Type B pancreatic cell (in vitro differentiated cells): ENCODE results near the gene NXT1. TPM values are rescaled to one million over a fixed set of nuclear protein-coding genes. Genes with fewer than 3 reads are reported as not detected.

Source experiments
- DNase-seq: peaks from one replicate; pipeline ENCODE4 v3.0.0; 2021; ENCODE audit warnings: mixed read lengths; ENCODE audit not compliant: unreplicated experiment; ENCODE audit errors: extremely low spot score
- H3K27ac Mint-ChIP-seq: 2 replicates; pipeline ENCODE4 v1.8.0; 2021; ENCODE audit warnings: mild to moderate bottlenecking, mixed read lengths
- H3K27me3 Mint-ChIP-seq: 2 replicates; pipeline ENCODE4 v1.8.0; 2021; ENCODE audit warnings: mixed read lengths
- H3K36me3 Mint-ChIP-seq: 2 replicates; pipeline ENCODE4 v1.8.0; 2021; ENCODE audit warnings: mixed read lengths
- H3K4me1 Mint-ChIP-seq: one replicate; pipeline ENCODE4 v1.8.0; 2021; ENCODE audit warnings: mixed read lengths; ENCODE audit not compliant: unreplicated experiment
- H3K4me3 Mint-ChIP-seq: 2 replicates; pipeline ENCODE4 v1.8.0; 2021; ENCODE audit warnings: mild to moderate bottlenecking, mixed read lengths
- H3K9me3 Mint-ChIP-seq: 2 replicates; pipeline ENCODE4 v1.8.0; 2021; ENCODE audit warnings: mixed read lengths
- total RNA-seq: library from RNA; stranded (reverse); gene quantifications from 2 replicates; pipeline ENCODE4 v1.2.1, GENCODE V29; 2021; ENCODE audit warnings: low replicate concordance
- TF ChIP-seq, protein P1 (sequence below): fragments of 200-600 bp; sonication (generic); conservative IDR thresholded peaks from 2 replicates; pipeline ENCODE4 v1.5.0; 2021; ENCODE audit warnings: antibody characterized with exemption, mild to moderate bottlenecking

Gene NXT1
- total RNA-seq, 1 donor from 2014 or later, result 25.7 TPM

DNA sequence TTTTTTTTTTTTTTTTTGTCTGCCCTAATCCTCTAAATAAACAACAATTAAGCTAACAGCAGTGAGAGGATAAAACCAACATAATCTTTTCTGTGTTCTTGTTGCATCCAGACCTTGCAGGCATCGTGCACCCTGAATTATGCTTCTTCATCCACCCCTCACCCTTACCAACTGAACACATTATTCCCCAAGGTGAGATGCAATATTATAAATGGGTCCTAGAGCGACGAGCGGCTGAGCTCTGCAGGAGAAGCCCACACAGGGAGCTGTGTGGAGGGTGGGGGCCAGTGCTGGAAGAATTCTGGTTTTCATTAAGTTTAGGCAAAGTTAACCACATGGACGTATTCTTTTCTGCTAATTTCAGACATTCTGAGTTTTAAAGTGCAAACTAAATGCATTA, 32.2 kb upstream of the NXT1 start:
- H3K4me3 Mint-ChIP-seq, result no peak overlapping the region
- DNase-seq, result no peak
- H3K27ac Mint-ChIP-seq, result no peak overlapping the region
- TF ChIP-seq, protein P1, sequence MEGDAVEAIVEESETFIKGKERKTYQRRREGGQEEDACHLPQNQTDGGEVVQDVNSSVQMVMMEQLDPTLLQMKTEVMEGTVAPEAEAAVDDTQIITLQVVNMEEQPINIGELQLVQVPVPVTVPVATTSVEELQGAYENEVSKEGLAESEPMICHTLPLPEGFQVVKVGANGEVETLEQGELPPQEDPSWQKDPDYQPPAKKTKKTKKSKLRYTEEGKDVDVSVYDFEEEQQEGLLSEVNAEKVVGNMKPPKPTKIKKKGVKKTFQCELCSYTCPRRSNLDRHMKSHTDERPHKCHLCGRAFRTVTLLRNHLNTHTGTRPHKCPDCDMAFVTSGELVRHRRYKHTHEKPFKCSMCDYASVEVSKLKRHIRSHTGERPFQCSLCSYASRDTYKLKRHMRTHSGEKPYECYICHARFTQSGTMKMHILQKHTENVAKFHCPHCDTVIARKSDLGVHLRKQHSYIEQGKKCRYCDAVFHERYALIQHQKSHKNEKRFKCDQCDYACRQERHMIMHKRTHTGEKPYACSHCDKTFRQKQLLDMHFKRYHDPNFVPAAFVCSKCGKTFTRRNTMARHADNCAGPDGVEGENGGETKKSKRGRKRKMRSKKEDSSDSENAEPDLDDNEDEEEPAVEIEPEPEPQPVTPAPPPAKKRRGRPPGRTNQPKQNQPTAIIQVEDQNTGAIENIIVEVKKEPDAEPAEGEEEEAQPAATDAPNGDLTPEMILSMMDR, result no peak
- peaks cover 6% of the 10 kb centered on the region for H3K4me1 Mint-ChIP-seq
- no peaks in the 10 kb centered on the region for H3K9me3 Mint-ChIP-seq
- no peaks in the 10 kb centered on the region for H3K36me3 Mint-ChIP-seq
- H3K27me3 Mint-ChIP-seq, result peaks cover 4% of the 10 kb centered on the region

DNA sequence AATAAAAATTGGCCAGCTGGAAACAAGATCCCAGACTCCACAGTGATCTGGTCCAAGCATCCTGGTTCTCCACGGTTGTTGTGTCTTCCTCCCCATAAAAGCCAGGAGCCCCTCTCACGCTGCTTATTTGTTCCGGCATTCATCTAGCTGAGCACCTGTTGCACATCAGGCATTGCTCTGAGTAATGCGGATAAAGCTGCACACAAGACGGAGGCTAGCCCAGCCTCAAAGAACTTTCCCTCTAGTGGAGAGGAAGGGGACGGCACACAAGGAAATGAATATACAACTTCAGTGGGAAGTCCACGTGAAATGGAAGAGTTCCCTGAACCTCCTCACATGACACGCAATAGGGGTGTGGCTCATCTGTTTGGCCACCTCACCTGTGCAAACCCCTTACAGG, 30.3 kb upstream of the NXT1 start:
- H3K36me3 Mint-ChIP-seq, result no peaks in the 10 kb centered on the region
- no peak for DNase-seq
- no peak overlapping the region for H3K27ac Mint-ChIP-seq
- peaks cover 6% of the 10 kb centered on the region for H3K4me1 Mint-ChIP-seq
- peaks cover 4% of the 10 kb centered on the region for H3K27me3 Mint-ChIP-seq
- TF ChIP-seq, protein P1, result peak; percentile 67
- no peak overlapping the region for H3K4me3 Mint-ChIP-seq
- no peaks in the 10 kb centered on the region for H3K9me3 Mint-ChIP-seq

DNA sequence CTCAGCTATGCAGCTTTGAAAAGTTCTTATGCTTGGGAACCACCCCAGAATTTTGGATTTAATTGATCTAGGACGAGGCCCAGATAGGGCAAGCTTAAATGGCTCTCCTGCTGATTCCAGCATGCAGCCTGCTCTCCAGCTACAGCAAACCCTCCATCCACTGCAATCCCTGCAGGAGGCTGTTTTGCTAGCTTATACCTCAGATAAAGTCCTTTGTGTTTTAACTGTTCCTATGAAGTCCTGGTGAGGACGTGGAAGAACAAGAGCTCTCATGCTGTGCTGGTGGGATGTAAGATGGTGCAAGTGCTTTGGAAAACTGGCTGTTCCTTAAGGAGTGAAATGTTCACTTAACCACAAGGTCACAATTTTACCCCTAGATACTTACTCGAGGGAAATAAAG, 25.5 kb upstream of the NXT1 start:
- DNase-seq, result no peak
- TF ChIP-seq, protein P1, result no peak
- H3K27ac Mint-ChIP-seq, result no peak overlapping the region
- H3K36me3 Mint-ChIP-seq, result no peaks in the 10 kb centered on the region
- H3K27me3 Mint-ChIP-seq, result no peaks in the 10 kb centered on the region
- H3K4me3 Mint-ChIP-seq, result no peak overlapping the region
- no peaks in the 10 kb centered on the region for H3K4me1 Mint-ChIP-seq
- no peaks in the 10 kb centered on the region for H3K9me3 Mint-ChIP-seq

DNA sequence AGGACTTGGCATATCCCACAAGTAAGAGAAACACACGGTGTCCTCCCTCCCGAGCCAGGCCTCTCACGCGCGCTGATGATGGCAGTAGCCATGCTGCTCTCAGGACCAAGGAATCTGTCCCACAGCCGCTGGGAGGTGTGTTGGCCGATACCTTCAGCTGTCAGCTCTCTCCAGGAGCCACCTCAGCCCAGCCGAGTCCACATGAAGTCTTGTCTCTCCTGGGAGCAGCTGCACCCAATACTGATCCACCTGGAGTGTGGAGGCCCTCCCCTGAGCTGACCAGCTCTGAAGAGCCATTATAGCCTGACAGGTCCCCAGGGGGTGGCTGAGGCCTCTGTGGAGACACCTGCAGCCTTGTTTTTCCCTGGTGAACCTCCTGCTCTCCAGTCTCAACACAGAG, 23.8 kb upstream of the NXT1 start:
- Mint-ChIP-seq H3K9me3 (no peaks in the 10 kb centered on the region), H3K4me1 (no peaks in the 10 kb centered on the region), H3K36me3 (no peaks in the 10 kb centered on the region), H3K27ac (no peak overlapping the region), H3K27me3 (no peaks in the 10 kb centered on the region), H3K4me3 (no peak overlapping the region)
- TF ChIP-seq, protein P1, result no peak
- DNase-seq, result no peak

DNA sequence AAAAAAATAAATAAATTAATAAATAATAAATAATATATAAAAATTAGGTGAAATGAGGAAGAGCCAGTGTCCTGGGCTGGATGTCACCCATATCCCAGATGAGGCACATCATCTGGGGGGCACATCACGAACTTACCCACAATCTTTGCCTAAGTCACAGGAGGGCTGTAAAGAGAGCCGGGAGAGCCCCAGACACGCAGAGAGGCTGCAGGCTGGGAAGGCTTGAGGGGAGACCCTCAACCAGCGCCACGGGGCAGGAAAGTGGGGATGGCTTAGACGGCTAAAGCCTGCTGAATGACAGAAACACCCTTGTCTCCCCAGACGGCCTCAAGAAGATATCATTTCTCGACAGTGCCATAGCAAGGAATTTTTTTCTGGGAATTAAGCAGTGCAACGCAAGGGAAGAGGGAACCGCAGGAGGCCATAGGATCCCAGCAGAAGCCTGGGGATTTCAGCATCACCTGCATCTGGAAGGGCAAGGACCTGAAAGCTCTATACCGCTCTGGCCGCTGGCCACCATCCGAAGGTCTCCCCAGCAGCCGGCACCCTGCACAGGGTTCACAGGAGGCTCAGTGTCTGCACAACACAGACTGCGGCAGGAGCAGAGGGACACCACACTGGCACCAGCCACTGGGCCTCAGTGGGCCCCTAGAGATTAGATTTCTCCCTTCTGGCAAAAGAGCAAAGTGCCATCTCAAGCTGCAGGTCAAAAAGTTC, 22.8 kb upstream of the NXT1 start:
- H3K4me3 Mint-ChIP-seq, result no peak overlapping the region
- DNase-seq, result no peak
- no peak overlapping the region for H3K27ac Mint-ChIP-seq
- no peaks in the 10 kb centered on the region for H3K27me3 Mint-ChIP-seq
- no peaks in the 10 kb centered on the region for H3K9me3 Mint-ChIP-seq
- no peaks in the 10 kb centered on the region for H3K36me3 Mint-ChIP-seq
- no peaks in the 10 kb centered on the region for H3K4me1 Mint-ChIP-seq
- TF ChIP-seq, protein P1, result no peak
